PC-9 (cell line): ENCODE data around the gene IMMP2L.

Experiments
- EZH2 ChIP-seq: fragments of 200-600 bp; sonication (generic); IDR thresholded peaks from 2 replicates; pipeline ENCODE4 v1.8.0; 2017; ENCODE audit warnings: antibody characterized with exemption, low read depth
- TF ChIP-seq, protein P1 (sequence below): fragments of 200-600 bp; sonication (generic); conservative IDR thresholded peaks from 2 replicates; pipeline ENCODE4 v1.6.1; 2017; ENCODE audit warnings: mixed run types, antibody characterized with exemption, mild to moderate bottlenecking, moderate library complexity

DNA sequence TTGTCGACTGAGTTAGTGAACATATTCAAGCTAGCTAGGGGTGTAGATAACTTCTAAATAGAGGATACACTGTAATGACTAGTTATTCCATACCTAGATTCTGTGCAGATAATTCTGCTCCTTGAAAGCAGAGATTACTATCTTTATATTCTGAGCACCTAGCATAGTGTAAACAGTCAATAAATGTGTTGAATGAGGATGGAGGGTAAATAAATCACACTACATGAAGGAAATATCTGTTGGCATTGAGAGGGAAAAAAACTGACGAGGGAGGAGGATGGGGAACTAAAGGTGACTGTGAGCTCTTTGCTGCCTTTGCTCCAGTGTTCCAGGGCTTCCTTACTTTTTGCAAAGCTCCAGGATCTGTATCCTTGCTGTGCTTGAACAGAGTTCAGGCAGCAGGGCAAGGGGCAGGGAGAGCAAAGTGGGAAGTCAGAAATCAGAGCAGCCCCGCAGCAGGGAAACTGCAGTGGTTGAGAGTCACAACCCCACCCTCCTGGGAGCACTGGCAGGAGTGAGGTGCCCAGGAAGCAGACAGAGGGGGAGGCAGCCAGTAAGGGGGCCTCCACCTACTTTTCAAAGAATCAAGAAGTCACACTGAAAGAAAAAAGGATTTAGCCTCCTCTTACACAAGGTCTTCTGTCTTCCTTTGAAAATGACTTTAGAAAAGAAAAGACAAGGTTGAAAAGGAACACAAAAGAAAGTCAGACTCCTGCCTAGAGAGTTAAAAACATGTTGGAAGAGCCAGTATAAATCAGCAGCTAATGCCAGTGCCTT is 543.1 kb downstream of the IMMP2L start:
- TF ChIP-seq, protein P1, sequence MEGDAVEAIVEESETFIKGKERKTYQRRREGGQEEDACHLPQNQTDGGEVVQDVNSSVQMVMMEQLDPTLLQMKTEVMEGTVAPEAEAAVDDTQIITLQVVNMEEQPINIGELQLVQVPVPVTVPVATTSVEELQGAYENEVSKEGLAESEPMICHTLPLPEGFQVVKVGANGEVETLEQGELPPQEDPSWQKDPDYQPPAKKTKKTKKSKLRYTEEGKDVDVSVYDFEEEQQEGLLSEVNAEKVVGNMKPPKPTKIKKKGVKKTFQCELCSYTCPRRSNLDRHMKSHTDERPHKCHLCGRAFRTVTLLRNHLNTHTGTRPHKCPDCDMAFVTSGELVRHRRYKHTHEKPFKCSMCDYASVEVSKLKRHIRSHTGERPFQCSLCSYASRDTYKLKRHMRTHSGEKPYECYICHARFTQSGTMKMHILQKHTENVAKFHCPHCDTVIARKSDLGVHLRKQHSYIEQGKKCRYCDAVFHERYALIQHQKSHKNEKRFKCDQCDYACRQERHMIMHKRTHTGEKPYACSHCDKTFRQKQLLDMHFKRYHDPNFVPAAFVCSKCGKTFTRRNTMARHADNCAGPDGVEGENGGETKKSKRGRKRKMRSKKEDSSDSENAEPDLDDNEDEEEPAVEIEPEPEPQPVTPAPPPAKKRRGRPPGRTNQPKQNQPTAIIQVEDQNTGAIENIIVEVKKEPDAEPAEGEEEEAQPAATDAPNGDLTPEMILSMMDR = no peak
- no peak for TF ChIP-seq EZH2
